HG02678 (cell line): ENCODE results near the gene SYNE3.

Experiments used
- ATAC-seq: cut with Tn5 transposase; IDR thresholded peaks from one replicate; pipeline ENCODE4 v1.9.1; 2021; ENCODE audit warnings: mild to moderate bottlenecking, moderate library complexity; ENCODE audit not compliant: unreplicated experiment

SYNE3 gene

DNA sequence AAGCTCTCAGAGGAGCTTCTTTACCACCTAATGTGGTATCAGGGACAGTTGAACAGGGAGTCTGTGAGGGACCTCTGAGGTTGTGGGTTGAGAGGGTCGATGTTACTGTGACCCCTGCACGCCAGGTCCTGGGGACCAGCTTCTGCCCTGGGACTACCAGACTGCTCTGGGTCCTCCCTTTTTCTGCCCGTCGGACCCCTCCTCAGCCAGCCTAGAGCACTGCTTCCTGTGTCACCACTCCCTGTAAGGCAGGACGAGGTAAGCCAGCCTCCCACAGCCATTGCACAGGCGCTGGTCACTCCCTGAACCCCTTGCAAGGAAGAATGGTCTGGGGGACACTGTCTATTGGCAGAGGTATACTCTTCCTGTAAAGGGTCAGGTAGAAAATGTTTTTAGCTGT lies 38.1 kb downstream of the SYNE3 start:
- no peak for ATAC-seq

DNA sequence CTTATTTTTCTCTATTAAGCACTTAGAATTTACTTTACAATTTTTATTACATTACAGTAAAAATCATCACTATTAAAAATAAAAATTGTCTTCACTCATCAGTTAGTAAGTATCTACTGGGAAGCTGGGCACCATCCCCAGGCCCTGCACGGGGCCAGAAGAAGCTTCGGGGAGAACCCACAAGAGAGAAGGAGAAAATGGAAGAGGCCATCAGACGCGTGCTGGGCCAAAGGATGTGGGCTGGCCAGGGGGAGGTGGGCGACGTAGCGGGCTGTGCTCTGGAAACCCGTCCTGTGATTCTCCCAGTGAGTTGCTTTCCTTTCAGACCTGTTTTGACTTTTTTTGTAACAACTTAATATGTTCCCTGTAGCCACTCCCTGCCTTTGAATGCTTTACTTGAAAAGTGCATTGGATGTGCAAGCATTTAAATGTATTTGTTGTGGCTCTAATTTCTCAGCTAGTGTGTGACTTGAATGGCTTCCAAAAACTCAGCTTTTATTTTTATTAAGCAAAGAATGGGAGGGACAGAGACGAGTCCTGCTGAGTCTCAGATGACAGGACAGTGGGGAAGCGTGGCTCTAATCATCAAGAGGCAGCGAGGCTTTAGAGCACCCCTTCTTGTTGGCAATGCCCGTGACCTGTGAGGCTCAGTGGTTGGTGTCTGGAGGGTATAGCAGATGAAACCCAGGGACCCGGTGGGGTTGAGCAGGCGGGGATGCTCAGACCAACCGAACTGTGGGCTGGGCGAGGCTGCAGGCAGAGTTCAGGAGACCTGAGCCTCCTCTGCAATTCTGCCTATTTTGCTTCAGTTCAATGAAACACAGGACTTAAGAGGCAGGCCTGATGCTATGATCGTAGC lies 38.8 kb downstream of the SYNE3 start:
- no peak for ATAC-seq

DNA sequence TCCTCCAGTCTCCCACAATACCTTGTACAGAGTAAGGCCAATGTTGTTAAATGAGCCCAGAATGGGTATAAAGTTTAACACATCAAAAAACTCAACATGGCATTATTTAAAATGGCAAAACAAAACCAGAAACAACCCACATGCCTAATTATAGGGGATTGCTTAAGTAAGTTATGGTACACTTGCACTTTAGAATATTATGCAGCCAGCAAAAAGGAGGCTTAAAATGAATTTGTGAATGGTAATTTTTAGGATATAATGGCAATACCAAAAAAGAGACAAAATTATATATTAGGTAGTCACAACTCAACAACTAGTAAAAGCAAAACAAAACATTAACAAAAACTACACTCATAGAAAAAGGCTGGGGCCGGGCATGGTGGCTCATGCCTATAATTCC lies 39.7 kb downstream of the SYNE3 start:
- no peak for ATAC-seq

DNA sequence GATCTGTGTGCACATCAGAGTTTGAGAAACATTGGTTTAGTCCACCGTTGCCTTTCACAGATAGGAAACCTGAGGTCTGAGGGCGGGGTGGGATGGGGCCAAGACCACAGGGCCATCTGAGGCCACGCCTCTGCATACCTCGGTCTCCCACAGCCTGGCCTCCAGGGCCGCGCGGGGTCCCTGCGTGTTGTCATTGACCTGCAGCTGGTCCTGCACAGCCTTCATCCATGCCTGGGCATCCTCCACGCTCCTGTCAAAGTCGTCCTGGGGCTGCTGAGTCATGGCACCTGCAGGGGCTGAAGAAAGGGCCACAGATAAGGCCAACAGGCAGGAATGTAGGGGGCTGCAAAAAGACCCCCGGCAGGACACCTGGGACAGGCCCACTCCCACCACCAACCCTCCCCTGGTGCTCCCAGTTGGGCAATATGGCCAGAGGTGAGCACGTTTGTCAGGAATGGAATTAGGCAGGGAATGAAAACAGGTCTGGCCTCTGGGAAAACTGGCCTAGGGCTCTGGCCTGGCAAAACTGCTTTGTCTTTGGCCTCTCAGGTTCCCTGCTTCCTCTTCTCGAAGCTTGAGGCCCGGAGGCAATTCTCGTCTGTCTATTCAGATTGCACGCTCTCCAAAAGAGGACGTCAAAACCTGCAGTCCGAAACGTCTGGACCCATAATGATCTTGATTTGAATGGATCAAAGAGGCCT lies 40.8 kb downstream of the SYNE3 start:
- ATAC-seq = no peak

DNA sequence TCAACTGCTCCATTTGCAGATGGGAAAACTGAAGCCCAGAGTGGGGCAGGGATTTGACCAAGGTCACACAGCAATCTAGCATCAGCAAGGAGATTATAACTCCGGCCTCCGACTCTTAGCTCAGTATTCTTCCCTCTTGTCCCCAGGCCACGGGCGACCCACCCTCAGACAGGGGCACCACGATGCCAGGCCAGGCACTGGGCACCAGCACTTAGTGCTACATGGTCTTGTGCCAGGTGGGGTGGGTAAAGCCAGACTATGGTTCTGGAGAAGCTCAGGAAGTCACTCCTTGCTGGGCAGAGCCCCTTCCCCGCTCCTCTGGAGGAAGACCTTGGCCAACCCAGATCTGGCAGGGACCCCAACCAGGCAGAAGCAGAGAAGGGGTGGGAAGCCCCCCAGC lies 41.5 kb downstream of the SYNE3 start:
- no peak for ATAC-seq

DNA sequence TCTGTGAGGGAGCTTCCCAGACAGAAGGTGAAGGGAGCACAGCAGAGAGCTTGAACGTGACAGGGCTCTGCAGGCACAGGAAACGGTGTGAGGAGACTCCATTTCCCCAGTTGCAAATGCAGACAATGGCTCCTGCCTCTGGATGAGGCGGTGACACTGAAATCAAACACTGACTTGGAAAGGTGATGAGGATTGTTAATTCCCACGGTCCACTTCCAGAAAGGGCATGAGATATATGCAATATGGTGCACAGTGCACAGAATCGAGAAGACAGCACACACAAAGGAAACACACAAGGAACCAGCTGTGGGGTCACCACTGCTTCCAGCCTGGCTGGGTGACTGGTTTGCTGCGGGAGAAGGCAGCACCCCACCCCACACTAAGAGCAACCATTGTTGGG lies 42.0 kb downstream of the SYNE3 start:
- no peak for ATAC-seq

DNA sequence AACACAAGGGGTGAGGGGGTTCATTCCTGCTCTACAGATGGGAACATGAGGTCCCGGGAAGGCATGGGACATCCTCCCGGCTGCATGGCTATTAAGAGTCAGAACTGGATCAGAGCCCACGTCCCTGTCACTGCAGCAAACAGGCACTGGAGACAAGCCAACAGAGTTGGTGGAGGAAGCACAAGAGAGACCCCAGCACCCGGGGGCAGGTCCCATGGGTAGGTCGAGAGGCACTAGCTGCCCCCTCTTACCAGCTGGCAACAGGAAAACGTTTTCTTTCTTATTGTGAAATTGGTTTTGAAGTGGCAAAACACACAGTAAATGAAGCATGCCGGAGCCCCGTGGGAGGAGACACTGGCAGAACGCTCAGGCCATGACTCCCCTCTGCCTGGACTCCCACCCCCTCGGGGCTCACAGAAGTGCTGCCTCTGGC lies 43.6 kb downstream of the SYNE3 start:
- no peak for ATAC-seq

DNA sequence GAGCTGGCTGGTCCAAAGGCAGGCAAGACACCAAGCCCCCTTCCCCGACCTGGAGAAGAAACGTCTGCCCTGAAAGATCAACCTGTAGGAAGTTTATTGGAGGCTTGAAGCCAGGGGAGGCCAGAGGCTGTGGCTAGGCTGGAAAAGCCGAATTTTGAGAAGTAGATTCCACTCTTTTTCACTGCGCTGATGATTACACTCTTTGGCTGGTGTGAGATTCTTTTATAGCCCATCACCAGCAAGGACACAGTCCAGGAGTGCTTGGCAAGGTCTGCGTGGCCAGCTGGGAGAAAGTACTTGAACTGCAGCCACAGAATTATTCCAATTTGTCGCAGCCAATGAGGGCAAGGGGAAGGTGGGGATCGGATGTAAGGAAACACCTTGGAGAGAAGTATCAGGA lies 45.0 kb downstream of the SYNE3 start:
- ATAC-seq = no peak

DNA sequence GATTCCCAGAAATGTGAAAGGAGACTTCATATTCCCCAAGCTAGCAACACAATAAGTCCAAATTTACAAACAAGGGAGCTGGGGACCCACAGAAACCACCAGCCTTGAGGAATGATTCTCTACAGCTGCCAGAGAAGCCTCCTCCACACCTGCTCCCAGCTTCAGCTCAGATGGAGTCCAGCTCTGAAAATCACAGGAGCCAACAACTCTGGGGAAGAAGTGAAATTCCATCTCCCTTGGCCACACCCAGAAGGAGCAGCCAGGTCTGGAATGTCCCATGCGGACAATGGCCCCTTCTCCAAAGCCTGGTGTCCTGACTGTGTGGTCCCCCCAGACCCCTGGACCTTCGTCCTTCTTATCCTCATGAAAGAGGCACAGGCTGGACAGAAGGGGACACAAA lies 45.4 kb downstream of the SYNE3 start:
- no peak for ATAC-seq

DNA sequence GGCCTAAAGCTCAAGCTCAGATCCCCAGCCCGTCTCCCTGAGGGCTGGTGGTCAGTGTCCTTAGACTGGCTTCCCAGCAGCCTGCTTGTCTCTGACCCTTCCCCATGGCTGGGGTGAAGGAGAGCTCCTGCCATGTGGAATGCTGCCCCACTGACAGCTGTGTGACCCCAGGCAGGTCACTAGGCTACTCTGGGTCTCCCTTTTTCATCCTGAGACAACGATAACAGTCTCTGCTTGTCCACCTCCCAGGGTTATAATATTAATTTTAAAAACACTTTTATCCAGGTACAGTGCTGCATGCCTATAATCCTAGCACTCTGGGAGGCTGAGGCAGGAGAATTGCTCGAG lies 47.3 kb downstream of the SYNE3 start:
- ATAC-seq = no peak

DNA sequence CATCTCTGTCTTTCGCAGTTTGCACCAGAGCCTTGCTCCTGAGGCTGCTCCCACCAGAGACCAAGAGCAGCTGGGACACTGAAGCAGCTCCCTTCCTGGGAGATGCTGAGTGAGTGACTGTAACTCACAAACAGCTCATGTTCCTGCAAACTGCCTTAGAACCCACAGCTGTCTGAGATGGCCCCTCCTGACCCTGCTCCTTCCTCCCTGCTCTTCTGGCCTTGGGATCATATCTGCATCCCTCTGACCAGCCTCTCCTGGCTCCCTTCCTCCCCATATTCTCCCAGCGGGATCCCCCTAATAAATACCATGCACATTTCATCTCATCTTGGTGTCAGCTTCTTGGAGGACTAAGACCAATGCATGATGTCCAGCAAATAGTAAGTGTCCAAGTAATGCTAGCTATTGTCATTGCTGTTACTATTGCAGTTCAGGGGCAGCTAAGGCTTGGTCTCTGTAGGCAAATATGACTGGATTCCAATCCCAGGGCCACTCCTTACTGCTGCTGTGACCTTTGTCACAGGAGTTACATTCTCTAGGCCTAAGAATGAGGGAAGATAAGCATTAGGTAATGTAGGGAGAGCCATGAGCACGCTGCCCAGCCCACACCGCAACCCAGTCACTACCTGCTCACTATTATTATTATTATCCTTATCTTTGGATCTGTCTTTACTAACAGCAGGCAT lies 47.9 kb downstream of the SYNE3 start:
- ATAC-seq = no peak

DNA sequence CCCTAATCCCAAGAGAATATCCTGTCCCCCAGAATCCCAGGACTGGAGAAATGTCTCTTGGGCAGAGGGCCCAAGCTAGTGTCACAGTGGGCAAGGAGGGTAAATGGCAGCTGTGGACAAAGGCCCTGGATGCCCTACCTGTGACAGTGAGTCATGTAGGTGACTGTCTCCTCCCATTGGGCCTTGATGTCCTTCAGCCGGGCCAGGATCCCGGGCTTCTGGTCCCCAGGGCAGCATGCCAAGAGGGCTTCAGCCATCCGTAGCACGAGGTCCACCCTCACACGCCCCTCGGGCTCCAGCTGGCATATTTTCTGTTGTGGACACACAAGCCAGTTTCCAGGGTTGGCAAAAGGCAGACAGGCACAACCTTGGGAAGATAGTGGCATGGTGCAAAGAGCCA lies 48.8 kb downstream of the SYNE3 start:
- ATAC-seq = no peak

DNA sequence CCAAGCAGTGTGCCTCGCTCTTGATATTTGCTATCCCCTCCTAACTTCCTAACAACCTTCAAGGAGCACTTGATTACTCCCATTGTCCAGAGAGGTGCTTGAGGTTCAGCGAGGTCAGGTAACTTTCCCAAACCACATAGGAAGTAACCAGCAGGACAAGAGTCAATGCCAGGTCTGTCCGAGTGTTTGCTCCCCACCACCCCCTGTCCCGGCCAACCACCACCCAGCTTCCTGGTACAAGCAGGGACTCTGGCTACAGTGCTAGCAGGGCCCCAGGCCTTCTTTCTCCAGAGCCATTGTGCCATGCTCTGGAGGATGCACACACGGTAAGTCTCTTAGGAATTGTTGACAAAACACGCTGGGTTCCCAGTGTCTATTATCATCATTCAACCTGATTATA lies 49.2 kb downstream of the SYNE3 start:
- no peak for ATAC-seq
